B cell (primary cell): Measurements from ENCODE around the gene IMPA2. TPM values are rescaled to one million over a fixed set of nuclear protein-coding genes. Genes with fewer than 3 reads are reported as not detected.

Experiments
- ATAC-seq: fragments of 200-7000 bp; cut with Tn5 transposase; one replicate; pipeline ENCODE4 v1.10.0; 2021; ENCODE audit warnings: low read depth, mild to moderate bottlenecking, moderate number of reproducible peaks, moderate library complexity
- CTCF ChIA-PET: fragments of 350-600 bp; sonication (Branson Sonifier 250); formaldehyde crosslinking; loops from one replicate; lab custom pipeline; 2021; ENCODE audit warnings: antibody characterized with exemption, inconsistent platforms; lab: Charles Lee
- POLR2A ChIA-PET: fragments of 350-600 bp; sonication (Branson Sonifier 250); formaldehyde crosslinking; loops from one replicate; lab custom pipeline; 2021; ENCODE audit warnings: antibody characterized with exemption; lab: Charles Lee
- DNase-seq: peaks from one replicate; pipeline ENCODE4 v3.0.0; 2013
- H2AFZ ChIP-seq: 2 replicates; pipeline ENCODE4 v1.6.1; 2012; ENCODE audit warnings: mild to moderate bottlenecking, low read depth, low read length; ENCODE audit not compliant: insufficient read depth, poor library complexity, severe bottlenecking
- H3K27ac ChIP-seq, 2 donors: 1 replicate in 1 of 2; 2 replicates in 1 of 2; pipeline ENCODE4 v1.5.1; 2012 to 2013; ENCODE audit warnings: low read length in 2 of 2, mild to moderate bottlenecking in 2 of 2, moderate library complexity in 1 of 2
- H3K27me3 ChIP-seq, 4 experiments: fragments of 200-600 bp in 1 of 4; sonication (generic) in 1 of 4; replicated peaks in 1 of 4; 1 replicate in 2 of 4; 2 replicates in 2 of 4; pipeline versions ENCODE4 v1.6.1 to v1.7.0; 2013 to 2016; ENCODE audit warnings: low read length in 3 of 4, mild to moderate bottlenecking in 2 of 4, mixed read lengths in 1 of 4, moderate library complexity in 1 of 4; ENCODE audit not compliant: insufficient read depth in 4 of 4, control insufficient read depth in 3 of 4; ENCODE audit errors: control extremely low read depth in 1 of 4
- H3K36me3 ChIP-seq, 2 experiments: replicated peaks in 1 of 2; 1 replicate in 1 of 2; 2 replicates in 1 of 2; pipeline versions ENCODE4 v1.6.1 to v1.7.1; 2013; ENCODE audit warnings: low read length in 1 of 2; ENCODE audit not compliant: insufficient read depth in 2 of 2, control insufficient read depth in 1 of 2; ENCODE audit errors: control extremely low read depth in 1 of 2, extremely low read depth in 1 of 2
- H3K4me1 ChIP-seq, 2 donors: fragments of 200-600 bp in 1 of 2; sonication (generic) in 1 of 2; 1 replicate in 1 of 2; 2 replicates in 1 of 2; pipeline versions ENCODE4 v1.5.1 to v1.6.1; 2013 to 2017; ENCODE audit warnings: low read length in 2 of 2; ENCODE audit not compliant: control insufficient read depth in 2 of 2, insufficient read depth in 2 of 2
- H3K4me2 ChIP-seq: replicated peaks from 2 replicates; pipeline ENCODE3; 2012; ENCODE audit warnings: mild to moderate bottlenecking, low read depth, low read length; ENCODE audit not compliant: poor library complexity, severe bottlenecking
- H3K4me3 ChIP-seq, 5 experiments: fragments of 200-600 bp in 1 of 5; sonication (generic) in 1 of 5; 1 replicate in 3 of 5; 2 replicates in 2 of 5; pipeline versions ENCODE4 v1.5.1 to v1.7.0; 2011 to 2016; ENCODE audit warnings: low read length in 4 of 5, mild to moderate bottlenecking in 4 of 5, low read depth in 2 of 5, control low read depth in 1 of 5, moderate library complexity in 1 of 5; ENCODE audit not compliant: insufficient read depth in 1 of 5; ENCODE audit errors: control extremely low read depth in 1 of 5, extremely low read depth in 1 of 5
- H3K79me2 ChIP-seq: fragments of 200-600 bp; sonication (generic); one replicate; pipeline ENCODE4 v1.6.0; 2016; ENCODE audit warnings: low read length; ENCODE audit not compliant: control insufficient read depth, insufficient read depth
- H3K9ac ChIP-seq: fragments of 200-600 bp; sonication (generic); 2 replicates; pipeline ENCODE4 v1.6.1; 2017; ENCODE audit warnings: mild to moderate bottlenecking, low read length, moderate library complexity
- H3K9me3 ChIP-seq, 3 donors: one replicate each; pipeline versions ENCODE4 v1.6.1 to v1.7.1; 2013; ENCODE audit warnings: low read length in 2 of 3; ENCODE audit not compliant: control insufficient read depth in 2 of 3, insufficient read depth in 1 of 3; ENCODE audit errors: control extremely low read depth in 1 of 3
- H4K20me1 ChIP-seq: 2 replicates; pipeline ENCODE4 v1.6.0; 2012; ENCODE audit warnings: mild to moderate bottlenecking, low read length; ENCODE audit not compliant: insufficient read depth, control insufficient read depth, poor library complexity, severe bottlenecking
- H3K27ac Mint-ChIP-seq: one replicate; pipeline ENCODE4 v1.8.0; 2021; ENCODE audit warnings: mixed read lengths
- H3K27me3 Mint-ChIP-seq: one replicate; pipeline ENCODE4 v1.8.0; 2021; ENCODE audit warnings: mixed read lengths
- H3K4me1 Mint-ChIP-seq: one replicate; pipeline ENCODE4 v1.8.0; 2021; ENCODE audit warnings: mixed read lengths
- H3K4me3 Mint-ChIP-seq: one replicate; pipeline ENCODE4 v1.8.0; 2021; ENCODE audit warnings: mixed read lengths
- H3K9me3 Mint-ChIP-seq: one replicate; pipeline ENCODE4 v1.8.0; 2022; ENCODE audit warnings: mixed read lengths; ENCODE audit not compliant: insufficient read depth
- CTCF ChIP-seq: fragments of 200-600 bp; IDR thresholded peaks from one replicate; pipeline ENCODE4 v1.8.0; 2022; ENCODE audit warnings: antibody characterized with exemption, mild to moderate bottlenecking
- EZH2 ChIP-seq: IDR thresholded peaks from 2 replicates; pipeline ENCODE4 v1.6.1; 2012; ENCODE audit warnings: borderline replicate concordance, low read depth, mild to moderate bottlenecking, moderate library complexity, low read length; ENCODE audit not compliant: insufficient read depth, poor library complexity, severe bottlenecking
- WGBS: methylation state at CpG from one replicate; pipeline ENCODE4 v1.1.5; 2013; ENCODE audit warnings: missing lambda C conversion rate; ENCODE audit not compliant: insufficient coverage; 5-methylcytosine and 5-hydroxymethylcytosine counted together
- intact Hi-C: fragments of 100-400 bp; cut with micrococcal nuclease; formaldehyde crosslinking; loops from one replicate; pipeline ENCODE4 v1.10.0; 2022
- polyA plus RNA-seq: library from polyadenylated mRNA; depleted of rRNA; stranded (reverse); fragments of >200 nt; gene quantifications from 2 replicates; pipeline ENCODE4 v1.2.3, GENCODE V29; 2012
- total RNA-seq, 2 donors: library from RNA; stranded (reverse); fragments of 120-200 nt in 1 of 2; gene quantifications; 1 replicate in 1 of 2; 2 replicates in 1 of 2; pipeline versions ENCODE4 v1.2.3 to v1.2.4, GENCODE V29; 2013 to 2022

The IMPA2 gene
- total and polyA plus RNA-seq, 2 donors (not counting 1 experiment from before 2014, with no cell fraction given), result 8.0 to 11.7 TPM

DNA sequence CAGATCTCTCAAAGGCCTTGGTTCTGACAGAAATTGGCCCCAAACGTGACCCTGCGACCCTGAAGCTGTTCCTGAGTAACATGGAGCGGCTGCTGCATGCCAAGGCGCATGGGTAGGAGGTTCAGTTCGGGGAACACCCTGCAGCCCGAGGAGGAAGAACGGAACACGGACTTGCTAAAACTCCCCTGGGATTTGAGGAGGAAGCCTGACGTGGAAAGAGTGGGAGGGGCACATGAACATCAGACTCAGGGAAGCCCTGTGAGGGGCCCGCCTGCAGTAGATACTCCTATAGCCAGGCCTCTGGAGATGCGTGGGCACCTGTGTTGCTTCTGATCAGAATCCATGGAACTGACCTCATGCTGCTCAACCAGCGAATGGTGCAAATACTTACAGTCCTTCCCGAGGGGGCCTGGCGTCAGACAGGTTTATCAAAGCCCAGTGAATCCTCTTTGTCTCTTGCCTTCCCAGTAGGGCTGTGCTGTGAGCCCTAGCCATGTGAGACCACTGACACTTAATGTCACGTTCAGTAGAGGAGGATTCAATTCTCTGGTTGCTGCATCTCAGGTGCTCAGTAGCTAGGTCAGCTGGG is 46.8 kb downstream of the IMPA2 start:
- ATAC-seq (no peak), DNase-seq (no peak)
- Histone ChIP-seq H3K4me1 (peaks cover 0 to 7% of the 10 kb centered on the region in 2 donors), H3K4me3 (no peak overlapping the region), H2AFZ (no peak overlapping the region), H3K36me3 (peaks cover 0 to 2% of the 10 kb centered on the region in 2 experiments), H3K79me2 (no peaks in the 10 kb centered on the region), H3K27me3 (no peaks in the 10 kb centered on the region), H3K27ac (no peak overlapping the region), H3K9ac (no peak overlapping the region), H3K4me2 (no peak overlapping the region), H3K9me3 (no peaks in the 10 kb centered on the region), H4K20me1 (no peaks in the 10 kb centered on the region)
- Mint-ChIP-seq H3K9me3 (no peaks in the 10 kb centered on the region), H3K27me3 (no peaks in the 10 kb centered on the region), H3K4me3 (no peak overlapping the region), H3K4me1 (peaks cover 7% of the 10 kb centered on the region), H3K27ac (no peak overlapping the region)
- ChIA-PET CTCF (interaction anchor here (1.9 kb wide), 1 partner anchor 11 kb away, joined by 10 read pairs; no protein-coding TSS in a partner anchor), POLR2A (no interaction called here)
- TF ChIP-seq EZH2 (no peak), CTCF (no peak)
- WGBS, result 54% methylated on average over 15 of the region's 15 CpGs
- intact Hi-C loops, result no loop called here

- ATAC-seq, result no peak
- intact Hi-C loops, result no loop called here
- Mint-ChIP-seq H3K27ac (no peak overlapping the region), H3K4me1 (peaks cover 7% of the 10 kb centered on the region), H3K27me3 (no peaks in the 10 kb centered on the region), H3K4me3 (no peak overlapping the region), H3K9me3 (no peaks in the 10 kb centered on the region)
- no peaks in the 10 kb centered on the region for H3K79me2 ChIP-seq
- no peaks in the 10 kb centered on the region for H3K9me3 ChIP-seq
- peaks cover 0 to 7% of the 10 kb centered on the region in 2 donors for H3K4me1 ChIP-seq
- no peak for DNase-seq
- H3K36me3 ChIP-seq, result peaks cover 0 to 2% of the 10 kb centered on the region in 2 experiments
- no peaks in the 10 kb centered on the region for H3K27me3 ChIP-seq
- WGBS, result 94% methylated on average over 10 of the region's 11 CpGs
- ChIA-PET CTCF (interaction anchor here (1.9 kb wide), 1 partner anchor 10 kb away, joined by 10 read pairs; no protein-coding TSS in a partner anchor), POLR2A (no interaction called here)
- H3K4me2 ChIP-seq, result no peak overlapping the region
- H2AFZ ChIP-seq, result no peak overlapping the region
- H3K27ac ChIP-seq, result no peak overlapping the region
- H3K4me3 ChIP-seq, result no peak overlapping the region
- no peak overlapping the region for H3K9ac ChIP-seq
- H4K20me1 ChIP-seq, result no peaks in the 10 kb centered on the region
- TF ChIP-seq EZH2 (no peak), CTCF (no peak)
These were observed 47.4 kb downstream of the IMPA2 start for GRCh38 chr18:12028674-12029073.
